Hematopoietic multipotent progenitor cell treated with erythropoietin and hydrocortisone succinate and interleukin-3 and kit ligand, for 17 days (in vitro differentiated cells): ENCODE measurements around the gene ZNF283.

Experiments
- DNase-seq: peaks from one replicate; pipeline ENCODE4 v3.0.0-alpha.2; 2015; ENCODE audit warnings: low spot score

Gene ZNF283

DNA sequence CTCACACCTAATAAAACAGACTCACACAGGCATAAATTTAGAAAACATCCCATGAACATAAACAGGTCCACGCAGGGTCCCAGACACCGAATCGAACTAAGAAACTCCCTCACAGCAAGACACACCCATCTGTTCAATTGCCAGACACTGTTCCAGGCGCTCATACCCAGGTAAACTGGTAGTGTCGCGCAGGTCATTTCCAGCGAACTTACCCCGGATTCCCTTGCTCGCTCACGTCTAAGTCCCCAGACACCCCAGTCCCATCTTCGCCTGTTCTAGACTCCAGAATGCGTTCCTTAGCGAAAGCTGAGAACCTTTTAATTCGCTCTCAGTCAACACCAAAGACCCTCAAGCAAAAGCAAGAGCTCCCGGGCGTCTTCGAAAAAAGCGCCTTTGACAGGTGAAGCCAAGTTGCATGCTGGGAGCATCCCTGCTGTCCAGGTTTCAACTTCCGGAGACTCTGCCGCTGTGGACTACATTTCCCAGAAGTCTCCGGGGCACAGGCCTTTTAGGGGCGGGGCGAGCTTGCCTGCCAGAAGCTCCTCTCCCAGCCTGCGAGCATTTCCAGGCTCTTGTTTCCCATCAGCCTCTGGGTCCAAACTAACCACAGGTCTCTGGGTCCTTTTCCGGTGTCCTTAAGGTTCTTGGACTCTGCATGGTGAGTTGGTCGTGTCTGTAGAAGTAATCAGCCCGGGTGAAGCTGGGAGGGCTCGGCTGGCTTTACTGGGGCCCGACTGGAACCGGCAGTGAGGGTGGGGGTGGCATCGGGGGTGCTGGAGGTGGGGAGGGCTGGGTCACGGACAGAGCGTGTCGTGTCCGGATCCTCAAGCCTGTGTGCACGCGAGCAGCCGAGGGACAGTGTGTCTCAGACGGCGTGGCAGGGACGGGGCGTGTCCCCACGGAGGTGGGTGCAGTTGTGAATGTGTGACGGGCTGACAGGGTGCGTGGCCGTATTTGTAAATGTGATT is at the start of gene ZNF283:
Gene ZNF283 (plus strand): TSS at position 535 of the 968 bp plus-strand sequence. CDS start 6,184 bp downstream, outside the sequence.
- DNase-seq: peak; percentile 81

DNA sequence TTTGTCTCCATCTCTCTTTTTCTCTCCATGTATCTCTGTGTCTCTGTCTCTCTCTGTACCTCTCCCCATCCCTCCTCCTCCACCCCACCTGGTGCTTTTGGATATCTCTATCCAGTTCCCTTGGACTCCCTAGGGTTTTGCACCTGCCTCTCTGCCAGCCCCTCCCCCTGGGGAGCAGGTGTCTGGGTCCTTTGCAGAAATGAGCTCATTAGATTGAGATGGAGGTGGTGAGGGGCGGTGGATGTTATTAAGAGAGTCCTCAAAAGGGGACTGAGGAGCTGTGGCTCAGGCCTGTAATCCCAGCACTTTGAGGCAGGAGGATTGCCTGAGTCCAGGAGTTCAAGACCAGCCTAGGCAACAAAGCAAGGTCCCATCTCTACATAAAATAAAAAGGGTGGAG is 48.5 kb upstream of the ZNF283 start:
- DNase-seq: peak; percentile 54

DNA sequence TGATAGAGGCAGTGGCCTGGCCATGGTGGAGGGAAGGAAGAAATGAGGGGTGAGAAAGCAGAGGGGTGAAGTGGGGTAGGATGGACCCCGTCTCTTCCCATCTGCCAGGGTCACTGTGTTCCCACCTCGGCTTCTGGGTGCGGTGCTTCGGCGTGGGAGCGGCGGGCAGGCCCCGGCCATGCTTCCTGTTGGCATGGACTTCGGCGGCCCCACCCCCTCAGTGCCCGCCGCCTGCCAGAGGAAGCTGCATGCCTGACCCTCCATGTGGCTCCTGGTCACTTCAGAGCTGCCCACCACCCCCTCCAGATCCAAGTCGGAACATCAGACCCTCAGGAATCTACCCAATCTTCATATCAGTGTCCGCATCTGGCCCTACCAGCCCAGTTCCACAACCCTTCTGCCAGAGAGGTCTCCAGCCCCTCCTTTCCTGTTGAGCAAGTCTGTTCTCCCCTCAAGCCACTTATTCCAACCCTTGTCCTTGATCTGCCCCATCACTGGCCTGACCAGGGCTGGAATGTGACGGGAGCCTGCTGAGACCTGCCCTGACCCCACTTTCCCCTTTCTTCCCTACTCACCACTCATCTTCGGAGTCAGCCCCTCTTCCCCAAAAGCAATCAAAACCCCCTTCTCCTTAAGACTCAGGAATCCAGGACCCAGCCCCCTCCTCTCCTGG is 47.8 kb upstream of the ZNF283 start:
- peak; percentile 51 for DNase-seq

DNA sequence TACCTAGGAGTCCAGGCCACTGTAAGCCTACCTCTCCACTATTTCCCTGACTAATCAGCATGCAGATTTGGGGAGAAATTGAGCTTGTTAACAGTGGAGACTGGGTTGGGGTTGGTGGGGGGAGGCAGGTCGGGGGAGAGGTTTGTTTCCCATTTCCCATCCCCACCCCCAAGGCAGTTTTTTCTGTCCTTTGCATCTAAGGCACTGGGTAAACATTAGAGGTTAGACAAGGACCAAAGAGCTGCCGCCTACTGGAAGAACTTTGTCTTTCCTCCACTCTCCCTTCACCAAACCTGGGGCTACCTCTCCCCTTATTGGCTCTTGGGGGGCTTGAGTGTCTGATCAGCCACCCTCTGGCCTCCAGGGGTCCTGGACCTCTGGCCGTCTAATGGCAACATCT is 47.3 kb upstream of the ZNF283 start:
- DNase-seq: peak; percentile 81

DNA sequence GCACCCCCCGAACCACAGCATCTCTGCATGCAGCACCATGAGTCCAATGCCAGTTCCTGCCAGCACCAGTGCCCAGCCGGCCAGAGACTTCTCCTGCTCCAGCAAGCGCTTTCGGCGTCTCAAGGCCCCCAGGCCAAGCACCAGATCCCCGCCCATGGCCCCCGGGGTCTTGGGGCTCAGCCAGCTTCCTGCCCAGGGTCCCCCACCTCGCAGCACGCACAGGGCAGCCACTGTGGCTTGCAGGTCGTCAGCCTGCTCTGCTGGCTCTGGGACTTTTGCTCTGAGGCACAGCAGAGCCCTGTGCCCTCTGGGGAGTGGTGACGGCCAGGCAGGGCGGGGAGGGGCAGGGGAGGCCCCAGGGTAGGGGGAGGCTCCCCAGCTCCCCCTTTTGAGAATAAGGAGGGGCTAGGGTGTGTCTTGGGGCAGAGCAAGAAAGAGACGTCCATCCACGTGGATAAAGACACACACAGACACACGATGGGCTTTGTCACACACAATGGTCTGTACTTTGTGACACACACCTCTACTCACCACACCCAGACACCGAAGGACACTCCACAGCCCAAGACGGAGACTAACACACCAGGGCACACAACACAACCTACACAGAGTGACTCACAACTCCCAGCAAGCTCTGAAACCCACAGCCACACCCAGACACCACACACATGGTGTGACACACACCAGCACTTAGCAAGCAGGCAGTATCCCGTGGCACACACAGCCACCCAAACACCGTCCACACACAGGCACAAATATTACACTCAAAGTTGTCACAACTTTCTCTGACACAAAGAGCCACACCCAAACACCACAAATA is 46.2 kb upstream of the ZNF283 start, which contains the start of gene KCNN4:
Gene KCNN4 (minus strand): TSS at position 268 of the 820 bp plus-strand sequence. CDS start 112 bp downstream, at position 156.
- DNase-seq: peak; percentile 78

DNA sequence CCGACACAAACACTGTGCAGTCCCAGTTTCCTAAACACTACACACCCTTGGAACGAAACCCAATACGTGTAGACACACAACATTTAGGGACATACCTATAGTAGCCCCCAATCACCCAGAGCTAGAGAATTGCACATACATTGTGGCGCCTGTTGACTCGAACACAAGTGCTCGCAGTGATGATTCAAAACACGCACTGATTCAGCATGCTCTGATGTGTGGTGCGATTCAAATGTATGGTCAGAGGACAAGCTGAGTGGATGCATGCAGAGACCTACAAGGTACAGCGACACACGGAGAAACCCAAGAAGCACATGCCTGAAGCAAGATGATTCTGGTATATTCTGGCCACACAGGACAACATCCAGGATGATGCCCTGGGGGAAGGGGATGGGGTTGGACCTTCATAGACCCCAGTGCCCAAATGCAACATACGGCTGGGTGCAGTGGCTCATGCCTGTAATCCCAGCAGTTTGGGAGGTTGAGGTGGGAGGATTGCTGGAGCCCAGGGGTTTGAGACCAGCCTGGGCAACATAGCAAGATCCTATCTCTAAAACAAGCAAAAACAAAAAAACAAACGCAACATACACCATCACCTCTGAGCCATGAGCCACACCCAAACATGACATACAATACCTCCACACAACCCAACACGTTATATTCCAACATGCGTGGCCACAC is 45.4 kb upstream of the ZNF283 start:
- no peak for DNase-seq

DNA sequence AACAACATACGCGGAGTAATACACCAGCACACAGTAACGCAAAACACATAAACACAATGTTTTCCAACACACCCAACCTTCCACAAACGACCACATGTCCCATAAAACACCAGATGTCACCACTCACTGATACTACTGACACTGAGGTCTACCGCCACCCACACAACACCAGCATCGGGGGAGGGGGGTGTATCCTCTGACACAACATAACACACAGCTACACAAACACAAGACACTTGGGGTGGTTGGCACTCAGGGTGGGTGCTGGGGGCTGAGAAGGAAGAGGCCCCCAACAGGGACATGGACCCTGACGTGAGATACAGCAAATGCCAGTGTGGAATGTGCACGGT is 44.8 kb upstream of the ZNF283 start:
- DNase-seq: no peak

DNA sequence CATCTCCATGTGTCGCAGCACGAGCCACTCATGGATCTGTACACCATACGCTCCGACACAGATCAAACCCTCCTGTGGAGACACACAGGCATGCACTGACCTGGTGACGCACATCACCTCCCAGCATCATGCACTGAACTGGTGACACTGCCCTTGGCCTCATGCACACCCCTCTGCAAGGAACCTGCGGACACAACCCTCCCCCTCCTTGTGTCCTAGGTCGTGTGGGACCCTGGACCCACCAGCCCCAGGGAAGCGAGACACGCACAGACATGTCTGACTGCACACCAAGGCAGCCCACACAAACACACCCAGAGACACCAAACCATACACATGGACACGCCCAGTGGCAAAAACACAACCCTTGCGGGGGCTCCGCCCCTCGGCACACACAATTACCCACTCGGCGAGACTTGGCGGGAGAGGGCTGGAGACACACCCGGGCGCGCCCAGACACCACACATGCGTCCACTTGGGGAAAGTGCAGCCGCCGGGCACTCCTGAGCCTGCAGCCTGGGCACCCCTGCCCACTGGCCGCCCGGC is 44.4 kb upstream of the ZNF283 start:
- peak; percentile 80 for DNase-seq

DNA sequence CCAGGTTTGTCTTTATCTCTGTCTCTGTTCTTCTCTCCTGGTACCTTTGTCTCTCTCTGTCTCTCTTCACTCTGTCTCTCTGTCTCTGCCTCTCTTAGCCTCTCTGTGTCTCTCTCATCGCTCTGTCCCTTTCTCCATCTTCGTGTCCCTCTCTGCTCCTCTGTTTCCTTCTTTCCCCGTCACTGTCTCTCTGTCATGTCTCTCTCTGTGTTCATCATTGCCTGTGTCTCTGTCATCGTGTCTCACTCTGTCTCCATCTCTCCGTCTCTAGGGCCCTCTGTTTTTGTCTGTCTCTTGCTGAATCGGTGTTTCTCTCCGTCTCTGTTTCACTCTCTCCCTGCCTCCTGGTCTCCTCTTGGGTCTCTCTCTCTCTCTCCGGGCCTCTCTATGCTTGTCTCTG is 43.5 kb upstream of the ZNF283 start:
- DNase-seq: no peak

DNA sequence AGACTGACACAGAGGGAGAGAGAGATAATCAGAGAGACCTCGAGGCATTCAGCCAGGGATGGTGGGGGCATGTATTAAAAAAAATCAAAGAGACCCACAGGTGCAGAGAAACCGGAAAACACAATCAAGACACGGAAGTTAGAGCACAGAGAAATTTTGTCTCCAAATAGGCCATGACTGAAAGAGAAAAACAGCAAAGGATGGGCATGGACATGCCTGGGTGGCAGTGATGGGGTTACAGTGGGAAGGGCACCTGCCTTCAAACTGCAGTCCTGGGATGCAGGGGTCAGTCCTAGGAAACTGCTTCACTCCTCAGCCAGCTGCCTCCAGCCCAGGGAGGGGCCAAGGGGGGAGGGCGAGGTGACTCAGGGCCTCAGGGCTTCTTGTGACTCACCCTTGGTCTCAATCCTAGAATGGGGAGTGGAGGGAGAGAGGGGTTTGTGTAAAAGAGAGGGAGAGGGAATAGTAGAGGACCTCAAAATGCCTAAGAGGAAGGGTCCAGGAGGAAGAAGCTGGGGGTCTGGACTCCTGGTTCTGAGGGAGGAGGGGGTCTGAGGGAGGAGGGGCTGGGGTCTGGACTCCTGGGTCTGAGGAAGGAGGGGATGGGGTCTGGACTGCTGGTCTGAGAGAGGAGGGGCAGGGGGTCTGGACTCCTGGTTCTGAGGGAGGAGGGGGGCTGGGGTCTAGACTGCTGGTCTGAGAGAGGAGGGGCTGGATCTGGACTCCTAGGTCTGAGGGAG is 42.7 kb upstream of the ZNF283 start:
- peak; percentile 79 for DNase-seq

DNA sequence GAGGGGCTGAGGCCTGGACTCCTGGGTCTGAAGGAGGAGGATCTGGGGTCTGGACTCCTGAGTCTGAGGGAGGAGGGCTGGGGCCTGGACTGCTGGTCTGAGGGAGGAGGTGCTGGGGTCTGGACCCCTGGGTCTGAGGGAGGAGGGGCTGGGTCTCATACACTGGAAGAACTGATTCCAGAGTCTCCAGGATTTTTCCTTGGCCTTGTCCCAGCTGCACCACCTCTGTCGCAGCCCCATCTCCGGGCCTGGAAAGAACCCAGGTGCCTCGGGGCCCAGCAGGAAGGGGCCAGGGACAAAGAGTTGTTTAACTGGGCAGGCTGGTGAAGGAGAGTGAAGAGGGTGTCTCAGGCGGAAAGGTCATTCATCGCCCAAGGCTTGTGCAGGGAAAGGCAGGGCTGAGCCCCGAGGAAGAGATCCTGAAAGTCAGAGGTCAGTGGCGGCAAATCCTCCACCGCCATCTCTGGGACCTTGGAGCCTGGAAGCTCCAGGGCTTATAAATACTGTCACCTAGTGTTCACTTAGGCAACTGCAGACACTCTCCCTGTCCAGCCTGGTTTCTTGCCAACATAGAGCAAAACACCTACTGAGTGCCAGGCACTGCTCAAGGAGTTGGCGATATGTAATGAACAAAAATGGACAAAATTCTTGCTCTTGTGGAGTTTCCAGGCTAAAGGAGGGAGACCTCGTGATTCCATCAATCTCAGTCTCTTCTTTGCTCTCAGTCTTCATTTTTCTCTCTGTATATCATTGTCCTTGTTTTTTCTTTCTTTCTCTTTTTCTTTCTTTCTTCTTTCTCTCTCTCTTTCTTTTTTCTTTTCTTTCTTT is 41.9 kb upstream of the ZNF283 start:
- DNase-seq: peak; percentile 92

DNA sequence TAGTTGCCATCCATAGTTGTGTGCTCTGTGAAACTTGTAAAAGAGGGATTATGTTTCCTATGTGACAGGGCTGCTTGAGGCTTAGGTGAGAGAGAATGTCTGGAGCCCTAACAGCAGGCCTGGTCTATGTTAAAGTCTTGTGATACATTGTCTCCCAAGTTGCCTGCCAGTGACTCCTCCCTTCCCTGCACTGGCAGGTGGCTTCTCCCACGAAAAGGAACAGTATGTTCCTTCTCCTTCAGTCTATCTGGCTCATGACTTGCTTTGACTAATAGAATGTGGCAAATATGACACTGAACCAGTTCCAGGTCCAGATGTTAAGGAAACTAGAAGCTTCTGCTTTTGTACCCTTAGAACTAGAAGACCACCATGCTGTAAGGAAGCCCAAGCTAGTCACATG is 40.5 kb upstream of the ZNF283 start:
- no peak for DNase-seq

DNA sequence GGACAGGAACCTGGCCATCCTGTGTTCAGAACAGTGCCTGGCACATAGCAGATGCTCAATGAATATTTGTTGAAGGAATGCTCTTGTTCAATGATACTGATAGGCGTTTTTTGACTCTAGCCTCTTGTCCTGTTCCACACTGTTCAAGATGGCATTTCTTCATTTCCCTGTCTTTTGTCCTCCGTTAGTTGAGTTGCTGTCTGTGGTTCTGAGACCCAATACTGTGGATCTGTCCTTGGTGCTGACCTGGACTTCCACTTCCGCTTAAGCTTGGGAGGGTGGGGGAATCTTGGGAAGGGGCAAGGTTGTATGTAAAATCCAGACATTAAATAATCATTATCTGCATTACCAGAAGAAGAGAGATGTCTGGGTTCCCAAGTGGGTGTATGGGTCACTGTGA is 38.1 kb upstream of the ZNF283 start:
- DNase-seq: no peak

DNA sequence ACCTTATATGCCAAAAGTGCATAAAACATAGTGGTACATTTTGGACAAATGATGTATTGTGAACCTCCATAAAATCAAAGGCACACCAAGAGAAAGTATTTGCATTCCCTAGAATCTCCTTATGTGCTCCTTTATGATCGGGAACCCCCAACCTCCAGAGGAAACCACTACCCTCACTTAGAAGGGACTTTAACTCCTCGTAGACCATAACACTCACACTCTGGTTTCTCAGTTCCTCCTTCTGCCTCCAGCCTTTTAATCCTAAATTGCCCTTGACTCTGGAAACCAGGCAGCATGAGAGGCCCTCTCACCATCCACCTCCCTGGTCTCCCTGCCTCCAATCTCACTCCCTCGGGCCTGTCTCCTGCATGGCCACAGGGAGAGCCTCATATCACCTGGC is 36.5 kb upstream of the ZNF283 start:
- no peak for DNase-seq

DNA sequence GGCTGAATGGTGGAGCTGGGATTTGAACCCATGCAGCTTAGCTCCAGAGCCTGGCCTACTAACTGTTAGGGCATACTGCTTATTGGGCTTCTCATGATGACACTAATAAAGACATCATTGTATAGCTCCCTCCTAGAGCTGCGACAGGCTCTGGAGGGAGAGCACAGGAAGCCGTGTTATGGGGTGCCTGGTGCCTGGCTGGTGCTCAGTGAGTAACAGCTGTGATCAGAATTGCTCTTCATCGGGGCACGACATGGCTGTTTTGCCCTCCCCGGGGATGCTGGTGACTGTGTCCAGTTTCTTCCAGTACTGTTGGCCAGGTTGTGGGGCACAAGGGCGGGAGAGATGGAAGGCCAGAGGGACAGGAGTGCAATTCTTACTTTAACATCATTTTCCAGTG is 30.0 kb upstream of the ZNF283 start:
- DNase-seq: no peak

DNA sequence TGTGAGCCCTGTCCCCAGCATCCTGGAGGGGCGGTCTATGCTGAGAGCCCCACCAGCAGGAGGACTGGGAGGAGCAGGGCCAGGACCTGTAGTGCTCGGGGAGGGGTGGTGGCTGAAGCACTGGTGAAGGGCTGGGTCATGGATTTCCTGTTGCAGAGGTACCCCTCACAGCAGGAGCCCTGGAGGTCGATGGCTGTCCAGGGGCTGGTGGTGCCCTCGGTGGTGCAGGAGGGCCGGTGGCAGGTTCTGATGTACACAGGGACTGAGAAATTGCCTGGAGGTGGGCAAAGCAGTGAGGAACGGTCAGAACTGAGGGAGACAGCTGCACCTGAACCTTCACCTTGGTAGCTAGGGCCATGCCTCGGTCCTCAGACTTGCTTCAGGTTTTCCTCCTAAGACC is 29.6 kb upstream of the ZNF283 start:
- DNase-seq: no peak

DNA sequence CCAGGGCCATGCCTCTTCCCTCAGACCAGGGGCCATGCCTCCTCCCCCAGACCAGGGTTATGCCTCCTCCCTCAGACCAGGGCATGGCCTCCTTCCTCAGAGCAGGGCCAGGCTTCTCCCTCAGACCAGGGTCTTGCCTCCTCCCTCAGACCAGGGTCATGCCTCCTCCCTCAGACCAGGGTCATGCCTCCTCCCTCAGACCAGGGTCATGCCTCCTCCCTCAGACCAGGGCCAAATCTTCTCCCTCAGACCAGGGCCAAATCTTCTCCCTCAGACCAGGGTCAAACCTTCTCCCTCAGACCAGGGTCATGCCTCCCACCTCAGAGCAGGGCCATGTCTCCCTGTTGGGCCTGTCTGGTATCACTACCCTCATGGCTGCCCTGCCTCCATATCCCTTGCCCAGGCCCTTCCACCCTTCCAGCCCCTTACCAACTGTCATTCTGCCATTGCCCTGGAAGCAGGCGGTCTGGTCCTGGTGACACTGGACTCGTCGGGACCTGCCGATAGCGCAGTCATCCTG is 29.0 kb upstream of the ZNF283 start:
- no peak for DNase-seq

DNA sequence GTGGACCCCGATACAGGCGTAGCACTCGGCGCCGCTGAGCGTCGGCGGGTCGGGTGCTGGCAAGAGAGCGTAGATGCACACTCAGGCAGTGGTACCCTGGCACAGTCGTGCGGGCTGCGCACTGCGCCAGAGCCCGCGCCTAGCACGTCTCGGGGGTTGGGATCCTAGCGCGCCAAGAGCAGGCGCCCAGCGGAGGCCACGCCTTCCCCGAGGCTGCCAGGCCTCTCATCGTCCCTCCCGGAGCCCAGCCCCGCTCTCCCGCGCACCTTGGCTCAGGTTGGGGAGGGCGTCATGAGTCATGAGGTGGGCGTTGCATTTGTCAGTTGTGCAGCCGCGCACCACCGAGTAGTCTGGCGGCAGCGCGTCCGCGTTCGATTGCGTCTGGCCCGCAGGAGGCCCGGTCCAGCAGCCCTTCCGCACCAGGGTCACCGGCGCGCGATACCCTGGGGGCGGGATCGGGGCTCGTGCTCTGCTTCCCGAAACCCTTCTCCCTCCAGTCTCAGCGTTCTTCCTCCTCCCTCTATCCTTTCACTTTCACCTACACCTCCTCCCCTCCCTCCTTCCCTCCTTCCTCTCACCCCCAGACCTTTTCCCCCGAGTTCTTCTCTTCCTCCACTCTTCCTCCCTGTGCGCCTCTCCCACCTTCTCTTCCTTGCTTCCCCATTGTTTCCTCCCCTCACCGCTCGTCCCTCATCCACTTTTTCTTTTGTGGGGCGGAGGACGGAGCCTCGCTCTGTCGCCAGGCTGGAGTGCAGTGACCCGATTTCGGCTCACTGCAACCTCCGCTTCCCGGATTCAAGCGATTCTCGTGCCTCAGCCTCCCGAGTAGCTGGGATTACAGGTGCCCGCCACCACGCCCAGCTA is 28.3 kb upstream of the ZNF283 start:
- DNase-seq: no peak
